DOHH2 (cell line): Measurements from ENCODE around the gene ANAPC13.

Experiments
- H3F3A ChIP-seq: fragments of 200-600 bp; sonication (generic), shearing (Covaris generic); 2 replicates; pipeline ENCODE4 v1.6.0; 2016; ENCODE audit warnings: antibody characterized with exemption, mild to moderate bottlenecking; ENCODE audit not compliant: control insufficient read depth, insufficient read depth
- H3K27ac ChIP-seq: fragments of 200-600 bp; sonication (generic); 2 replicates; pipeline ENCODE4 v1.5.1; 2014; ENCODE audit warnings: low read depth, mild to moderate bottlenecking, low read length, moderate library complexity
- H3K27me3 ChIP-seq: fragments of 200-600 bp; sonication (generic); 2 replicates; pipeline ENCODE4 v1.6.1; 2014; ENCODE audit warnings: mild to moderate bottlenecking, low read length, mixed read lengths; ENCODE audit not compliant: control insufficient read depth
- H3K36me3 ChIP-seq: fragments of 200-600 bp; sonication (generic); 2 replicates; pipeline ENCODE4 v1.6.1; 2014; ENCODE audit warnings: mild to moderate bottlenecking, low read length, moderate library complexity, mixed read lengths; ENCODE audit not compliant: control insufficient read depth
- H3K4me1 ChIP-seq: fragments of 200-600 bp; sonication (generic); 2 replicates; pipeline ENCODE4 v1.6.1; 2014; ENCODE audit warnings: mild to moderate bottlenecking, low read length, mixed read lengths; ENCODE audit not compliant: control insufficient read depth
- H3K4me2 ChIP-seq: fragments of 200-600 bp; sonication (generic); 2 replicates; pipeline ENCODE4 v1.6.0; 2014; ENCODE audit warnings: mild to moderate bottlenecking, low read length, moderate library complexity
- H3K4me3 ChIP-seq: fragments of 200-600 bp; sonication (generic); 2 replicates; pipeline ENCODE4 v1.5.1; 2014; ENCODE audit warnings: mild to moderate bottlenecking, low read length, mixed read lengths
- H3K79me2 ChIP-seq: fragments of 200-600 bp; sonication (generic); 2 replicates; pipeline ENCODE4 v1.6.1; 2014; ENCODE audit warnings: mild to moderate bottlenecking, low read length, mixed read lengths; ENCODE audit not compliant: control insufficient read depth
- H3K9me2 ChIP-seq: fragments of 200-600 bp; sonication (generic); replicated peaks from 2 replicates; pipeline ENCODE4 v1.6.1; 2014; ENCODE audit warnings: mild to moderate bottlenecking, low read length, mixed read lengths; ENCODE audit not compliant: control insufficient read depth
- H3K9me3 ChIP-seq: fragments of 200-600 bp; sonication (generic); 2 replicates; pipeline ENCODE4 v1.6.1; 2014; ENCODE audit warnings: antibody characterized with exemption, low read length, mixed read lengths; ENCODE audit not compliant: control insufficient read depth, insufficient read depth
- H4K20me1 ChIP-seq: fragments of 200-600 bp; sonication (generic); 2 replicates; pipeline ENCODE4 v1.6.0; 2014; ENCODE audit warnings: low read depth, mild to moderate bottlenecking, antibody characterized with exemption, low read length, moderate library complexity; ENCODE audit not compliant: control insufficient read depth, insufficient read depth
- CTCF ChIP-seq: fragments of 200-600 bp; sonication (generic); IDR thresholded peaks from one replicate; pipeline ENCODE4 v1.5.1; 2014; ENCODE audit warnings: antibody characterized with exemption, mild to moderate bottlenecking, low read depth, low read length; ENCODE audit not compliant: poor library complexity, severe bottlenecking
- EZH2phosphoT487 ChIP-seq: fragments of 200-600 bp; sonication (generic); IDR thresholded peaks from 2 replicates; pipeline ENCODE4 v1.6.1; 2017; ENCODE audit warnings: borderline replicate concordance, mild to moderate bottlenecking, antibody characterized with exemption, low read length, moderate library complexity, mixed read lengths

ANAPC13 gene

DNA sequence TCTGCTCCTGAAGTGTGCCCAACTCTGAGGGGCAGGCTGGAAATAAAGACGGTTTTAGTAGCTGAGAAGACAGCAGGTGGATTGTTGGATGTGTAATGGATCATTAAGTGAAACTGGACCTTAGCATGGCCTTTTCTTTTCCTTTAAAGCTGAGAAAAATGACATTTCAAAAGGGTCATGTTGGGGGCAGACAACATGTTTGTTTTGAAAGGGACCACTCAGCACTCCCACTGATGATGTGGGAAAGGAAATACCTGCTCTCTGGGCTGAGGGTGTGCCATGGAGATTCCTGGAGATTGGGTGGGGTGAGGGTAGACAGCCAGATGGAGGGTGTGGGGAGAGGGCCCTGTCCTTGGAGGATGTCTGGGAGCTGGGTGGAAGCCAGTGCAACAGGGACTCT lies 38.4 kb downstream of the ANAPC13 start:
- no peaks in the 10 kb centered on the region for H3K9me2 ChIP-seq
- no peaks in the 10 kb centered on the region for H3K9me3 ChIP-seq
- no peaks in the 10 kb centered on the region for H3F3A ChIP-seq
- no peaks in the 10 kb centered on the region for H3K4me1 ChIP-seq
- TF ChIP-seq EZH2phosphoT487 (no peak), CTCF (no peak)
- peaks cover 8% of the 10 kb centered on the region; the same call in 1 of the 2 replicates for H3K27me3 ChIP-seq
- H3K79me2 ChIP-seq, result no peaks in the 10 kb centered on the region
- H4K20me1 ChIP-seq, result no peaks in the 10 kb centered on the region
- H3K36me3 ChIP-seq, result no peaks in the 10 kb centered on the region
- H3K27ac ChIP-seq, result no peak overlapping the region
- H3K4me3 ChIP-seq, result no peak overlapping the region
- no peak overlapping the region for H3K4me2 ChIP-seq

- TF ChIP-seq CTCF (no peak), EZH2phosphoT487 (no peak)
- H3K4me2 ChIP-seq, result no peak overlapping the region
- H4K20me1 ChIP-seq, result no peaks in the 10 kb centered on the region
- peaks cover 8% of the 10 kb centered on the region; the same call in 1 of the 2 replicates for H3K27me3 ChIP-seq
- no peak overlapping the region for H3K4me3 ChIP-seq
- no peak overlapping the region for H3K27ac ChIP-seq
- no peaks in the 10 kb centered on the region for H3K36me3 ChIP-seq
- no peaks in the 10 kb centered on the region for H3K9me3 ChIP-seq
- no peaks in the 10 kb centered on the region for H3F3A ChIP-seq
- H3K4me1 ChIP-seq, result no peaks in the 10 kb centered on the region
- H3K9me2 ChIP-seq, result no peaks in the 10 kb centered on the region
- no peaks in the 10 kb centered on the region for H3K79me2 ChIP-seq
Observed at GRCh38 chr3:134446800-134447199, 39.0 kb downstream of the ANAPC13 start.

- no peaks in the 10 kb centered on the region for H4K20me1 ChIP-seq
- no peaks in the 10 kb centered on the region for H3K4me1 ChIP-seq
- H3K9me2 ChIP-seq, result no peaks in the 10 kb centered on the region
- H3K4me2 ChIP-seq, result no peak overlapping the region
- H3K27me3 ChIP-seq, result peaks cover 8% of the 10 kb centered on the region; the same call in 1 of the 2 replicates
- no peak for TF ChIP-seq EZH2phosphoT487
- no peak for TF ChIP-seq CTCF
- no peak overlapping the region for H3K27ac ChIP-seq
- H3K79me2 ChIP-seq, result no peaks in the 10 kb centered on the region
- H3K36me3 ChIP-seq, result no peaks in the 10 kb centered on the region
- H3K4me3 ChIP-seq, result no peak overlapping the region
- H3K9me3 ChIP-seq, result no peaks in the 10 kb centered on the region
- H3F3A ChIP-seq, result no peaks in the 10 kb centered on the region
Observed at GRCh38 chr3:134445636-134446035, 40.1 kb downstream of the ANAPC13 start.
